Hepatocyte (in vitro differentiated cells): ENCODE results near the gene RAB3IP. TPM values are rescaled to one million over a fixed set of nuclear protein-coding genes. Genes with fewer than 3 reads are reported as not detected.

Experiments
- DNase-seq: peaks from one replicate; pipeline ENCODE4 v3.0.0-alpha.2; 2016; ENCODE audit warnings: low spot score
- H2AFZ ChIP-seq: fragments of 200-600 bp; sonication (generic); 2 replicates; pipeline ENCODE4 v1.6.0; 2016; ENCODE audit warnings: antibody characterized with exemption, mild to moderate bottlenecking
- H3K27ac ChIP-seq: fragments of 200-600 bp; sonication (generic); 2 replicates; pipeline ENCODE4 v1.5.1; 2016; ENCODE audit warnings: mild to moderate bottlenecking
- H3K27me3 ChIP-seq: fragments of 200-600 bp; sonication (generic); 2 replicates; pipeline ENCODE4 v1.6.1; 2016
- H3K36me3 ChIP-seq: fragments of 200-600 bp; sonication (generic); replicated peaks from 2 replicates; pipeline ENCODE4 v1.5.1; 2016; ENCODE audit warnings: low read depth; ENCODE audit not compliant: insufficient read depth
- H3K4me1 ChIP-seq: fragments of 200-600 bp; sonication (generic); 2 replicates; pipeline ENCODE4 v1.5.1; 2016; ENCODE audit warnings: mild to moderate bottlenecking, moderate library complexity; ENCODE audit not compliant: insufficient read depth
- H3K4me2 ChIP-seq: fragments of 200-600 bp; sonication (generic); 2 replicates; pipeline ENCODE4 v1.6.0; 2016
- H3K4me3 ChIP-seq: fragments of 200-600 bp; sonication (generic); 2 replicates; pipeline ENCODE4 v1.5.1; 2016; ENCODE audit warnings: mild to moderate bottlenecking
- H3K79me2 ChIP-seq: fragments of 200-600 bp; sonication (generic); 2 replicates; pipeline ENCODE4 v1.6.0; 2017; ENCODE audit warnings: mild to moderate bottlenecking
- H3K9me2 ChIP-seq: fragments of 200-600 bp; sonication (generic); replicated peaks from 2 replicates; pipeline ENCODE4 v1.6.0; 2017; ENCODE audit warnings: mild to moderate bottlenecking; ENCODE audit not compliant: insufficient read depth
- H3K9me3 ChIP-seq: fragments of 200-600 bp; sonication (generic); 2 replicates; pipeline ENCODE4 v1.5.1; 2016; ENCODE audit warnings: low read depth, mild to moderate bottlenecking
- H4K20me1 ChIP-seq: fragments of 200-600 bp; sonication (generic); 2 replicates; pipeline ENCODE4 v1.6.0; 2016; ENCODE audit warnings: mild to moderate bottlenecking; ENCODE audit not compliant: insufficient read depth, poor library complexity, severe bottlenecking
- CTCF ChIP-seq: fragments of 200-600 bp; sonication (generic); IDR thresholded peaks from 2 replicates; pipeline ENCODE4 v1.5.1; 2016; ENCODE audit warnings: antibody characterized with exemption, mild to moderate bottlenecking; ENCODE audit not compliant: poor library complexity
- EZH2 ChIP-seq: fragments of 200-600 bp; sonication (generic); IDR thresholded peaks from 2 replicates; pipeline ENCODE4 v1.6.1; 2016; ENCODE audit warnings: antibody characterized with exemption, mild to moderate bottlenecking, borderline replicate concordance
- EZH2phosphoT487 ChIP-seq: fragments of 200-600 bp; sonication (generic); IDR thresholded peaks from one replicate; pipeline ENCODE4 v1.6.1; 2018; ENCODE audit warnings: antibody characterized with exemption, mild to moderate bottlenecking, low read depth, moderate library complexity; ENCODE audit not compliant: unreplicated experiment, severe bottlenecking
- WGBS: methylation state at CpG from one replicate; pipeline ENCODE4 v1.1.6; 2016; ENCODE audit warnings: low lambda C conversion rate; ENCODE audit errors: missing lambda C conversion rate; 5-methylcytosine and 5-hydroxymethylcytosine counted together
- polyA plus RNA-seq: library from polyadenylated mRNA; unstranded; fragments of >200 nt; fragmentation: Nextera tagmentation; extraction: Ambion mirVana; gene quantifications from 2 replicates; pipeline ENCODE4 v1.2.1, GENCODE V29; 2016
- total RNA-seq: library from RNA; depleted of rRNA; stranded (reverse); fragments of >200 nt; gene quantifications from 2 replicates; pipeline ENCODE4 v1.2.3, GENCODE V29; 2014

The RAB3IP gene
- total and polyA plus RNA-seq, 2 experiments from 2014 or later, result 34.2 to 41.3 TPM

DNA sequence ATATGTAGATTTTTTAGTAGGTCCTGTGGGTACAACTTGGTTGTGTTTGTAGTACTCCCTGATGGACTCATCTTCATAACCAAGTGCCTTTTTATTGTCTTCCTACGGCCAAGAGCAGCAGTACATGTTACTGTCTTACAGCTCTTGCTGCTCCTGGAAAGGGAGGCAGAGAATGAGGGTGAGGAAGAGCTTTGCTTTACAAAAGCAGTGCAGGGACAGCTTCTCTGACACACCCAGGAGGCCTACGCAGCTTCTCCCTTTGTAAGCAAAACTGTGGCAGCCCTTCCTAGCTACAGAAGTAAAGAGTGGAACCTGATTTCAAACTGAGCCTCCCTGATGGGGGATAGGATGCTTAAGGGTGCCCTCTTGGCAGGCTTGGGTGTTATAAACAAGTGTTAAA lies 104.9 kb downstream of the RAB3IP start:
- Histone ChIP-seq H3K4me3 (no peak overlapping the region), H3K27me3 (no peaks in the 10 kb centered on the region), H3K4me1 (no peaks in the 10 kb centered on the region), H3K79me2 (no peaks in the 10 kb centered on the region), H3K27ac (no peak overlapping the region), H3K4me2 (no peak overlapping the region), H3K9me3 (no peaks in the 10 kb centered on the region), H3K36me3 (no peaks in the 10 kb centered on the region), H2AFZ (no peak overlapping the region), H4K20me1 (no peaks in the 10 kb centered on the region), H3K9me2 (no peaks in the 10 kb centered on the region)
- DNase-seq, result no peak
- 69% methylated on average over 2 of the region's 2 CpGs for WGBS
- TF ChIP-seq CTCF (no peak), EZH2 (no peak), EZH2phosphoT487 (no peak)

GRCh38 chr12:69844416-69844815 lies 105.8 kb downstream of the RAB3IP start:
- H3K9me2 ChIP-seq, result no peaks in the 10 kb centered on the region
- H3K27me3 ChIP-seq, result no peaks in the 10 kb centered on the region
- no peak overlapping the region for H2AFZ ChIP-seq
- H3K4me1 ChIP-seq, result no peaks in the 10 kb centered on the region
- WGBS, result 79% methylated on average over 4 of the region's 7 CpGs
- H3K79me2 ChIP-seq, result no peaks in the 10 kb centered on the region
- no peaks in the 10 kb centered on the region for H3K36me3 ChIP-seq
- DNase-seq, result no peak
- TF ChIP-seq EZH2phosphoT487, result no peak
- TF ChIP-seq CTCF, result no peak
- no peak for TF ChIP-seq EZH2
- H4K20me1 ChIP-seq, result no peaks in the 10 kb centered on the region
- no peaks in the 10 kb centered on the region for H3K9me3 ChIP-seq
- H3K27ac ChIP-seq, result no peak overlapping the region
- no peak overlapping the region for H3K4me3 ChIP-seq
- H3K4me2 ChIP-seq, result no peak overlapping the region

DNA sequence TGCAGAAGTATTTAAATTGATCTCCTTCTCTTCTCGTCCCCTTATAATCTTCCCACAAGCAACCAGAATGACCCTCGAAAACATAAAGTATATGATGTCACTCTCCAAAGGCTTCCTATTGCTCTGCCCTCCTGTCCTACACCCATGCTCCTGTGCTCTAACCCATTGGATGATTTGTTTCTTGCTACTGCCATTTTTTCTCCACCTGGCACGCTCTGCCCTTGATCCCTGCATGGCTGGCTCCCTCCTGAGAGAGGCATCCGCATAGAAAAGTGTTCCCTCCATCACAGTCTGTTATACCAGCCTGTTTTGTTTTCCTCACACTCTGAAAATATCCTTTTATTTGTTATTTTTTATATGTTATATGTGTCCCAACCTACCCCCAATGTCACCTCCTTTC lies 106.2 kb downstream of the RAB3IP start:
- H3K36me3 ChIP-seq, result no peaks in the 10 kb centered on the region
- DNase-seq, result no peak
- no peaks in the 10 kb centered on the region for H4K20me1 ChIP-seq
- H3K9me3 ChIP-seq, result no peaks in the 10 kb centered on the region
- H3K4me3 ChIP-seq, result no peak overlapping the region
- no peak for TF ChIP-seq EZH2
- no peak for TF ChIP-seq EZH2phosphoT487
- no peak for TF ChIP-seq CTCF
- no peak overlapping the region for H3K4me2 ChIP-seq
- WGBS, result 84% methylated on average over 4 of the region's 4 CpGs
- H3K27ac ChIP-seq, result no peak overlapping the region
- H3K79me2 ChIP-seq, result no peaks in the 10 kb centered on the region
- no peak overlapping the region for H2AFZ ChIP-seq
- no peaks in the 10 kb centered on the region for H3K27me3 ChIP-seq
- no peaks in the 10 kb centered on the region for H3K9me2 ChIP-seq
- H3K4me1 ChIP-seq, result no peaks in the 10 kb centered on the region

DNA sequence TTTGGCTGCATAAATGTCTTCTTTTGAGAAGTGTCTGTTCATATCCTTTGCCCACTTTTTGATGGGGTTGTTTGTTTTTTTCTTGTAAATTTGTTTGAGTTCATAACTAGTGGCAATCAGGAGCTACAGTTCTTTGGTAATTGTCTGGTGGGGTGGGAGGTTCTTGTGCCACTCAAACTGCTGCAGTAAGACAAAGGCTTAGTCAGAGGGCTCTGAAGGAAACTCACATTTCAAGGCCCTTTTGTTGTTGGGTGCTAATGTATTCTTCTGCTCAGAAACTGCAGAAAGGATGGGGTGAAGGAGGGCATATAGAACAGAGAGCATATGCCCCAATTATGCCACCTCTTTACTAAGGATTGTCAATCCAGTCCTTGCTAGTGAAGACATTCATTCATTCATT lies 108.3 kb downstream of the RAB3IP start:
- Histone ChIP-seq H3K4me2 (no peak overlapping the region), H3K9me3 (no peaks in the 10 kb centered on the region), H3K27ac (no peak overlapping the region), H4K20me1 (no peaks in the 10 kb centered on the region), H3K4me1 (no peaks in the 10 kb centered on the region), H3K9me2 (no peaks in the 10 kb centered on the region), H3K79me2 (no peaks in the 10 kb centered on the region), H3K36me3 (no peaks in the 10 kb centered on the region), H2AFZ (no peak overlapping the region), H3K4me3 (no peak overlapping the region), H3K27me3 (no peaks in the 10 kb centered on the region)
- TF ChIP-seq EZH2 (no peak), EZH2phosphoT487 (no peak), CTCF (no peak)
- DNase-seq, result no peak
